ENCODE data around the gene RDH13. TPM values are rescaled to one million over a fixed set of nuclear protein-coding genes. Genes with fewer than 3 reads are reported as not detected.

The RDH13 gene
- total RNA-seq, 1 experiment from 2014 or later, result 39.5 TPM

DNA sequence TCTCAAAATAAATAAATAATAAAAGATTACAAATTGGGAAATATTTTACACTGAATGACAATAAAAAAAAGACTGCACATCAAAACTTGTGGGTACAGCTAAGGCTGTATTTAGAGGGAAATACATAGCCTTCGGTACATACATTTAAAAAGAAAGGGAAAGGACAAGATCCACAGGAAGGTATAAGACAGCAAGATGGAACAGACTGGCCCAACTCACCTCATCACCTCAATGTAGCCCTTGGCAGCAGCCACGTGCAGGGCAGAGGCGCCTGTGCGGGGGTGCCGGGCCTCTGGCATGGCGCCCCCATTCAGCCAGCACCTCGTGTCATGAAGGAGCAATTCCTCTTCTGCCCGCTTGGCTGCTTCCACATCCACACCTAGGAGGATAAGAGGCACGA lies 40.2 kb upstream of the RDH13 start:
- Mint-ChIP-seq H3K27ac (no peak overlapping the region), H3K4me1 (peaks cover 6% of the 10 kb centered on the region), H3K4me3 (no peak overlapping the region), H3K36me3 (peaks cover 21% of the 10 kb centered on the region), H3K9me3 (peaks cover 7% of the 10 kb centered on the region; the same call in 1 of the 2 replicates), H3K27me3 (ENCODE audit: low read depth) (no peaks in the 10 kb centered on the region)
- ChIA-PET POLR2A (no interaction called here), CTCF (no interaction called here)
- ATAC-seq (no peak), DNase-seq (ENCODE audit: low spot score) (no peak)
- TF ChIP-seq, protein P1, sequence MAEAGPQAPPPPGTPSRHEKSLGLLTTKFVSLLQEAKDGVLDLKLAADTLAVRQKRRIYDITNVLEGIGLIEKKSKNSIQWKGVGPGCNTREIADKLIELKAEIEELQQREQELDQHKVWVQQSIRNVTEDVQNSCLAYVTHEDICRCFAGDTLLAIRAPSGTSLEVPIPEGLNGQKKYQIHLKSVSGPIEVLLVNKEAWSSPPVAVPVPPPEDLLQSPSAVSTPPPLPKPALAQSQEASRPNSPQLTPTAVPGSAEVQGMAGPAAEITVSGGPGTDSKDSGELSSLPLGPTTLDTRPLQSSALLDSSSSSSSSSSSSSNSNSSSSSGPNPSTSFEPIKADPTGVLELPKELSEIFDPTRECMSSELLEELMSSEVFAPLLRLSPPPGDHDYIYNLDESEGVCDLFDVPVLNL (CRISPR knock-in tag; IDR thresholded peaks at IDR 0.05; ENCODE audit: borderline replicate concordance, low read depth), result no peak
- TF ChIP-seq RELA (CRISPR knock-in tag; IDR thresholded peaks at IDR 0.05; ENCODE audit: borderline replicate concordance), result no peak
- TF ChIP-seq, protein P2, sequence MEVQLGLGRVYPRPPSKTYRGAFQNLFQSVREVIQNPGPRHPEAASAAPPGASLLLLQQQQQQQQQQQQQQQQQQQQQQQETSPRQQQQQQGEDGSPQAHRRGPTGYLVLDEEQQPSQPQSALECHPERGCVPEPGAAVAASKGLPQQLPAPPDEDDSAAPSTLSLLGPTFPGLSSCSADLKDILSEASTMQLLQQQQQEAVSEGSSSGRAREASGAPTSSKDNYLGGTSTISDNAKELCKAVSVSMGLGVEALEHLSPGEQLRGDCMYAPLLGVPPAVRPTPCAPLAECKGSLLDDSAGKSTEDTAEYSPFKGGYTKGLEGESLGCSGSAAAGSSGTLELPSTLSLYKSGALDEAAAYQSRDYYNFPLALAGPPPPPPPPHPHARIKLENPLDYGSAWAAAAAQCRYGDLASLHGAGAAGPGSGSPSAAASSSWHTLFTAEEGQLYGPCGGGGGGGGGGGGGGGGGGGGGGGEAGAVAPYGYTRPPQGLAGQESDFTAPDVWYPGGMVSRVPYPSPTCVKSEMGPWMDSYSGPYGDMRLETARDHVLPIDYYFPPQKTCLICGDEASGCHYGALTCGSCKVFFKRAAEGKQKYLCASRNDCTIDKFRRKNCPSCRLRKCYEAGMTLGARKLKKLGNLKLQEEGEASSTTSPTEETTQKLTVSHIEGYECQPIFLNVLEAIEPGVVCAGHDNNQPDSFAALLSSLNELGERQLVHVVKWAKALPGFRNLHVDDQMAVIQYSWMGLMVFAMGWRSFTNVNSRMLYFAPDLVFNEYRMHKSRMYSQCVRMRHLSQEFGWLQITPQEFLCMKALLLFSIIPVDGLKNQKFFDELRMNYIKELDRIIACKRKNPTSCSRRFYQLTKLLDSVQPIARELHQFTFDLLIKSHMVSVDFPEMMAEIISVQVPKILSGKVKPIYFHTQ (CRISPR knock-in tag; IDR thresholded peaks at IDR 0.05), result no peak
- TF ChIP-seq AFF4 (CRISPR knock-in tag; IDR thresholded peaks at IDR 0.05; ENCODE audit: borderline replicate concordance), result no peak
- TF ChIP-seq HMGA2 (CRISPR knock-in tag; IDR thresholded peaks at IDR 0.05), result no peak
- no peak for TF ChIP-seq ELF4 (CRISPR knock-in tag; IDR thresholded peaks at IDR 0.05; ENCODE audit: low read depth)
- no peak for TF ChIP-seq IRF1 (CRISPR knock-in tag; IDR thresholded peaks at IDR 0.05)
- no peak for TF ChIP-seq GABPB1 (CRISPR knock-in tag; IDR thresholded peaks at IDR 0.05)
- TF ChIP-seq, protein P3, sequence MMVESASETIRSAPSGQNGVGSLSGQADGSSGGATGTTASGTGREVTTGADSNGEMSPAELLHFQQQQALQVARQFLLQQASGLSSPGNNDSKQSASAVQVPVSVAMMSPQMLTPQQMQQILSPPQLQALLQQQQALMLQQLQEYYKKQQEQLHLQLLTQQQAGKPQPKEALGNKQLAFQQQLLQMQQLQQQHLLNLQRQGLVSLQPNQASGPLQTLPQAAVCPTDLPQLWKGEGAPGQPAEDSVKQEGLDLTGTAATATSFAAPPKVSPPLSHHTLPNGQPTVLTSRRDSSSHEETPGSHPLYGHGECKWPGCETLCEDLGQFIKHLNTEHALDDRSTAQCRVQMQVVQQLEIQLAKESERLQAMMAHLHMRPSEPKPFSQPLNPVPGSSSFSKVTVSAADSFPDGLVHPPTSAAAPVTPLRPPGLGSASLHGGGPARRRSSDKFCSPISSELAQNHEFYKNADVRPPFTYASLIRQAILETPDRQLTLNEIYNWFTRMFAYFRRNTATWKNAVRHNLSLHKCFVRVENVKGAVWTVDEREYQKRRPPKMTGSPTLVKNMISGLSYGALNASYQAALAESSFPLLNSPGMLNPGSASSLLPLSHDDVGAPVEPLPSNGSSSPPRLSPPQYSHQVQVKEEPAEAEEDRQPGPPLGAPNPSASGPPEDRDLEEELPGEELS (CRISPR knock-in tag; IDR thresholded peaks at IDR 0.05), result no peak
- no peak for TF ChIP-seq PRDM15 (CRISPR knock-in tag; IDR thresholded peaks at IDR 0.05)
- no peak for TF ChIP-seq MAX (CRISPR knock-in tag; IDR thresholded peaks at IDR 0.05)
- no peak for TF ChIP-seq FOXP1 (CRISPR knock-in tag; IDR thresholded peaks at IDR 0.05; ENCODE audit: borderline replicate concordance)
- TF ChIP-seq, protein P4, sequence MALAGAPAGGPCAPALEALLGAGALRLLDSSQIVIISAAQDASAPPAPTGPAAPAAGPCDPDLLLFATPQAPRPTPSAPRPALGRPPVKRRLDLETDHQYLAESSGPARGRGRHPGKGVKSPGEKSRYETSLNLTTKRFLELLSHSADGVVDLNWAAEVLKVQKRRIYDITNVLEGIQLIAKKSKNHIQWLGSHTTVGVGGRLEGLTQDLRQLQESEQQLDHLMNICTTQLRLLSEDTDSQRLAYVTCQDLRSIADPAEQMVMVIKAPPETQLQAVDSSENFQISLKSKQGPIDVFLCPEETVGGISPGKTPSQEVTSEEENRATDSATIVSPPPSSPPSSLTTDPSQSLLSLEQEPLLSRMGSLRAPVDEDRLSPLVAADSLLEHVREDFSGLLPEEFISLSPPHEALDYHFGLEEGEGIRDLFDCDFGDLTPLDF (CRISPR knock-in tag; IDR thresholded peaks at IDR 0.05), result no peak
- TF ChIP-seq NFE2L1 (CRISPR knock-in tag; IDR thresholded peaks at IDR 0.05), result no peak
- no peak for TF ChIP-seq NR1H2 (CRISPR knock-in tag; IDR thresholded peaks at IDR 0.05)
- no peak for TF ChIP-seq ZBTB21 (CRISPR knock-in tag; IDR thresholded peaks at IDR 0.05; ENCODE audit: borderline replicate concordance)
